SK-N-MC (cell line): ENCODE measurements around the gene HACD4.

Experiments used
- EZH2 ChIP-seq: fragments of 200-600 bp; sonication (generic); IDR thresholded peaks from one replicate; pipeline ENCODE4 v1.6.1; 2017; ENCODE audit warnings: antibody characterized with exemption
- POLR2AphosphoS5 ChIP-seq: IDR thresholded peaks from 2 replicates; pipeline ENCODE4 v1.6.1; 2012; ENCODE audit warnings: mild to moderate bottlenecking, low read depth, low read length, borderline replicate concordance

- no peak for TF ChIP-seq POLR2AphosphoS5
- TF ChIP-seq EZH2: no peak
Measured at GRCh38 chr9:20950707-20951106, 80.7 kb downstream of the HACD4 start.
